ENCODE results near the gene UBE2L5.
"Not testable (repeated sequence)": the region's sequence is repeated elsewhere in the genome, so short reads cannot be mapped to it uniquely, and the experiment has no call there.

Gene UBE2L5

GRCh38 chr13:30438286-30438685 lies 16.0 kb downstream of the UBE2L5 start:
- DNase-seq (ENCODE audit: low read depth, low spot score), result no peak
- H3K4me3 ChIP-seq (ENCODE audit: low read depth, low read length), result no peak overlapping the region
- no peak for TF ChIP-seq CTCF (IDR thresholded peaks at IDR 0.05; ENCODE audit: low read depth, low read length)
- in situ Hi-C loops (cut with HindIII; ENCODE audit: low sequenced_read_pairs), result no loop called here

GRCh38 chr13:30440910-30441703 lies 18.8 kb downstream of the UBE2L5 start:
- in situ Hi-C loops (cut with HindIII; ENCODE audit: low sequenced_read_pairs), result no loop called here
- H3K4me3 ChIP-seq (ENCODE audit: low read depth, low read length), result no peak overlapping the region
- DNase-seq (ENCODE audit: low read depth, low spot score), result no peak
- TF ChIP-seq CTCF (IDR thresholded peaks at IDR 0.05; ENCODE audit: low read depth, low read length), result no peak

GRCh38 chr13:30442926-30443325 lies 20.6 kb downstream of the UBE2L5 start:
- in situ Hi-C loops (cut with HindIII; ENCODE audit: low sequenced_read_pairs), result no loop called here
- DNase-seq (ENCODE audit: low read depth, low spot score), result no peak
- no peak overlapping the region for H3K4me3 ChIP-seq (ENCODE audit: low read depth, low read length)
- no peak for TF ChIP-seq CTCF (IDR thresholded peaks at IDR 0.05; ENCODE audit: low read depth, low read length)

- in situ Hi-C loops (cut with HindIII; ENCODE audit: low sequenced_read_pairs); H3K4me3 ChIP-seq (ENCODE audit: low read depth, low read length); DNase-seq (ENCODE audit: low read depth, low spot score): not testable (repeated sequence)
Measured at GRCh38 chr13:30443491-30443890, 21.2 kb downstream of the UBE2L5 start.

GRCh38 chr13:30443957-30444404 lies 21.7 kb downstream of the UBE2L5 start:
- DNase-seq (ENCODE audit: low read depth, low spot score), result no peak
- in situ Hi-C loops (cut with HindIII; ENCODE audit: low sequenced_read_pairs), result no loop called here
- H3K4me3 ChIP-seq (ENCODE audit: low read depth, low read length), result no peak overlapping the region
- TF ChIP-seq CTCF (IDR thresholded peaks at IDR 0.05; ENCODE audit: low read depth, low read length), result no peak

- in situ Hi-C loops (cut with HindIII; ENCODE audit: low sequenced_read_pairs), result no loop called here
- DNase-seq (ENCODE audit: low read depth, low spot score), result no peak
- TF ChIP-seq CTCF (IDR thresholded peaks at IDR 0.05; ENCODE audit: low read depth, low read length), result no peak
- H3K4me3 ChIP-seq (ENCODE audit: low read depth, low read length), result peak overlapping the region; percentile 8
Measured at GRCh38 chr13:30446126-30446500, 23.8 kb downstream of the UBE2L5 start.

- no peak overlapping the region for H3K4me3 ChIP-seq (ENCODE audit: low read depth, low read length)
- no peak for TF ChIP-seq CTCF (IDR thresholded peaks at IDR 0.05; ENCODE audit: low read depth, low read length)
- in situ Hi-C loops (cut with HindIII; ENCODE audit: low sequenced_read_pairs), result no loop called here
- DNase-seq (ENCODE audit: low read depth, low spot score), result no peak
Measured at GRCh38 chr13:30448441-30448840, 26.1 kb downstream of the UBE2L5 start.
